ENCODE measurements around the gene SF3A2. TPM values are rescaled to one million over a fixed set of nuclear protein-coding genes. Genes with fewer than 3 reads are reported as not detected.
A peak's percentile ranks its signal among the peaks of the same experiment; 100 is the strongest.

SF3A2 gene
- total RNA-seq, 1 donor, result 27.9 TPM

DNA sequence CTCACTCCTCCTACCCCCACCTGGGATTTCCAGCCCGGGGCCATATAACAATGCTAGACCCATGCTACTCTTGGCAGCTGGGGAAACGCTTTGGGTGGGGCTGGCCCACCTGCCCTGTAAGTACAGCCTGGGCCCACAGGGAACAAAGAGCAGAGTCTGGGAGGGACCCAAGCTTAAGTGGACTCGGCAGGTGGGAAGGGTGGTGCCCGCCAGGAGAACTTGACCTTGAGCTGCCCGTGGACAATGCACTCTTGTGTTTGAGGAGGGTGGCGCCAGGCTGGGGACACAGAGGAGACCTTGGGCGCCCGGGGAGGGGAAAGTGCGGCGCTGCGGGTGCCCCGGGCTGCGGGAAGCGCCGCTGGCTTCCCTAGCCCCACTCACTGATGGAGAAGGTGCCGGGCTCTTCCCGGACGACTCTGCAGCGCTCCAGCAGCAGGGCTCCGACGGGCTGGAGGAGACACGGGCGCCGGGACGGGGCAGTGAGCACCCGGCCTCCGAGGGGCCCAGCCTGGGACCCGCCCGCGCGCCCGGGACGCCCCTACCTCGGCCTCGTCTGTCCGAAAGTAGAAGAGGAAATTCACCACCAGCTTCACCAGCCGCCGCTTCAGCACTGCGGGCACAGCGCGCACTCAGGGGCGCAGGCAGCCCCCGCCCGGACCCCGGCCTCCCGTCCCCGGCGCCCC, 1.1 kb upstream of the SF3A2 start:
- Histone ChIP-seq H3K27me3 (ENCODE audit: insufficient read depth, low read length) (no peaks in the 10 kb centered on the region), H3K36me3 (ENCODE audit: insufficient read depth, low read length) (peaks cover 25% of the 10 kb centered on the region), H3K79me2 (ENCODE audit: insufficient read depth, low read length) (peaks cover 91% of the 10 kb centered on the region), H3K9me3 (ENCODE audit: low read depth, low read length) (no peaks in the 10 kb centered on the region), H3K27ac (ENCODE audit: low read depth, low read length) (peak overlapping the region; percentile 41), H3K4me2 (ENCODE audit: insufficient read depth, low read length) (peak overlapping the region; percentile 98), H4K20me1 (ENCODE audit: insufficient read depth, low read length) (peaks cover 33% of the 10 kb centered on the region), H2AFZ (ENCODE audit: low read length) (no peak overlapping the region), H3K4me3 (ENCODE audit: insufficient read depth, low read length) (peak overlapping the region; percentile 89), H3K4me1 (ENCODE audit: insufficient read depth, low read length) (peaks cover 39% of the 10 kb centered on the region)
- peak; percentile 93 for DNase-seq (ENCODE audit: insufficient read length, low spot score, missing footprints)
- TF ChIP-seq, protein P1, sequence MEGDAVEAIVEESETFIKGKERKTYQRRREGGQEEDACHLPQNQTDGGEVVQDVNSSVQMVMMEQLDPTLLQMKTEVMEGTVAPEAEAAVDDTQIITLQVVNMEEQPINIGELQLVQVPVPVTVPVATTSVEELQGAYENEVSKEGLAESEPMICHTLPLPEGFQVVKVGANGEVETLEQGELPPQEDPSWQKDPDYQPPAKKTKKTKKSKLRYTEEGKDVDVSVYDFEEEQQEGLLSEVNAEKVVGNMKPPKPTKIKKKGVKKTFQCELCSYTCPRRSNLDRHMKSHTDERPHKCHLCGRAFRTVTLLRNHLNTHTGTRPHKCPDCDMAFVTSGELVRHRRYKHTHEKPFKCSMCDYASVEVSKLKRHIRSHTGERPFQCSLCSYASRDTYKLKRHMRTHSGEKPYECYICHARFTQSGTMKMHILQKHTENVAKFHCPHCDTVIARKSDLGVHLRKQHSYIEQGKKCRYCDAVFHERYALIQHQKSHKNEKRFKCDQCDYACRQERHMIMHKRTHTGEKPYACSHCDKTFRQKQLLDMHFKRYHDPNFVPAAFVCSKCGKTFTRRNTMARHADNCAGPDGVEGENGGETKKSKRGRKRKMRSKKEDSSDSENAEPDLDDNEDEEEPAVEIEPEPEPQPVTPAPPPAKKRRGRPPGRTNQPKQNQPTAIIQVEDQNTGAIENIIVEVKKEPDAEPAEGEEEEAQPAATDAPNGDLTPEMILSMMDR (IDR thresholded peaks at IDR 0.05; ENCODE audit: extremely low read depth, low read depth, low read length), result no peak

DNA sequence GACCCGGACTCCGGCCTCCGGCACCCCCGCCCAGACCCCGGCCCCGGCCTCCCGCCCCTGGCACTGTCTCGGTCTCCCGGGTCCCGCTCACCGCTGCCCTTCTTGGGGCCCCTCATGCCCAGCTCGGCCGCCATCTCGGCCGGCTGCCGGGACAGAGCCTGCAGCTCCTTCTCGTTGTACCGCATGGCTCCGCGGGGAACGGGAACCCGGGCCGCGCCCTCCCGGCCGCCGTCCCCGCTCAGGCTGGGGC, 635 bp upstream of the SF3A2 start:
- Histone ChIP-seq H3K36me3 (ENCODE audit: insufficient read depth, low read length) (peaks cover 27% of the 10 kb centered on the region), H3K4me3 (ENCODE audit: insufficient read depth, low read length) (peak overlapping the region; percentile 89), H3K4me2 (ENCODE audit: insufficient read depth, low read length) (peak overlapping the region; percentile 98), H3K27ac (ENCODE audit: low read depth, low read length) (peak overlapping the region; percentile 99), H4K20me1 (ENCODE audit: insufficient read depth, low read length) (peaks cover 38% of the 10 kb centered on the region), H3K27me3 (ENCODE audit: insufficient read depth, low read length) (no peaks in the 10 kb centered on the region), H3K4me1 (ENCODE audit: insufficient read depth, low read length) (peaks cover 41% of the 10 kb centered on the region), H3K79me2 (ENCODE audit: insufficient read depth, low read length) (peaks cover 93% of the 10 kb centered on the region), H3K9me3 (ENCODE audit: low read depth, low read length) (no peaks in the 10 kb centered on the region), H2AFZ (ENCODE audit: low read length) (no peak overlapping the region)
- TF ChIP-seq, protein P1 (IDR thresholded peaks at IDR 0.05; ENCODE audit: extremely low read depth, low read depth, low read length), result no peak
- DNase-seq (ENCODE audit: insufficient read length, low spot score, missing footprints), result no peak

DNA sequence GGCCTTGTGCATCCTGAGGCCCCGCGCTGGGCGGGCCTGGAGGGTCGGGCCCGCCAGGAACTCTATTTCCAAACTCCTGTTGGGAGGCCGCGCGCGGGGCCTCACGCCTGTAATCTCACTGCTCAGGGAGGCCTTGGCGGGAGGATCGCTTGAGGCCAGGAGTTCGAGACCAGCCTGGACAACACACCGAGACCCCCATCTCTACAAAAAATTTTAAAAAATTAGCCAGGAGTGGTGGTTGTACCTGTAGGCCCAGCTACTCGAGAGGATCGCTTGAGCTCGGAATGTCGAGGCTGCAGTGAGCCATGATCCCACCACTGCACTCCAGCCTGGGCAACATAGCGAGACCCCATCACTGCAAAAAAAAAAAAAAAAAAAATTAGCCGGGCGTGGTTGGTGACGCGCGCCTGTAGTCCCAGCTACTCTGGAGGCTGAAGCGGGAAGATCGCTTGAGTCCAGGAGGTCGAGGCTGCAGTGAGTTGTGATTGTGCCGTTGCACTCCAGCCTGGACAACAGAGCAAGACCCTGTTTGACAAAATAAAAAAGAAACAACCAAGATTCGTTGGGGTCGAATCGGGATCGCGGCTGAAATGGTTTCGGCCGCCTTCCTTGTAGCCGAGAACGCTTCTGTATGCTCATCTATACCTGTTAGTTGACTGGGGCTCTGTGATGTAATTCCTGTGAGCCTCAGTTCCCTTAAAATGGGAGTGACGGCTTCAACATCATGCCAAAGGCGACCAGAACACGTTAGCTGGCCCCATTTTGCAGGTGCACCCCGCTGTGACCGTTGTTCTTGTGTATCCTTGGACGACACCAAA, 636 bp downstream of the SF3A2 start:
- Histone ChIP-seq H4K20me1 (ENCODE audit: insufficient read depth, low read length) (peaks cover 51% of the 10 kb centered on the region), H3K79me2 (ENCODE audit: insufficient read depth, low read length) (peaks cover 94% of the 10 kb centered on the region), H3K4me2 (ENCODE audit: insufficient read depth, low read length) (peak overlapping the region; percentile 98), H3K9me3 (ENCODE audit: low read depth, low read length) (no peaks in the 10 kb centered on the region), H2AFZ (ENCODE audit: low read length) (peak overlapping the region; percentile 78), H3K4me3 (ENCODE audit: insufficient read depth, low read length) (peak overlapping the region; percentile 89), H3K27ac (ENCODE audit: low read depth, low read length) (peak overlapping the region; percentile 99), H3K27me3 (ENCODE audit: insufficient read depth, low read length) (no peaks in the 10 kb centered on the region), H3K4me1 (ENCODE audit: insufficient read depth, low read length) (peaks cover 45% of the 10 kb centered on the region), H3K36me3 (ENCODE audit: insufficient read depth, low read length) (peaks cover 30% of the 10 kb centered on the region)
- TF ChIP-seq, protein P1 (IDR thresholded peaks at IDR 0.05; ENCODE audit: extremely low read depth, low read depth, low read length), result no peak
- DNase-seq (ENCODE audit: insufficient read length, low spot score, missing footprints), result no peak

DNA sequence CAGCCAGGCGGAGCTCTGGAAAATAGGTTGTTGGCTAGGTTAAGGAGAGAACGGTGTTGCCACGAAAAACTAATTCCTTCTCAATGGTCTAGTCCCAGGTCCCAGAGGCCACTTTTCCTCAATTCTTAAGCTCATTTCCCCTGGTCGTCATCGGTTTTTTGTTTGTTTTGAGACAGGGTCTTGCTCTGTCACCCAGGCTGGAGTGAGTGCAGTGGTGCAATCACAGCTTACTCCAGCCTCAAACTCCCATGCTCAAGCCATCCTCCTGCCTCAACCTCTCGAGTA, 1.2 kb downstream of the SF3A2 start:
- H3K27me3 ChIP-seq (ENCODE audit: insufficient read depth, low read length), result no peaks in the 10 kb centered on the region
- peaks cover 45% of the 10 kb centered on the region for H3K4me1 ChIP-seq (ENCODE audit: insufficient read depth, low read length)
- H3K79me2 ChIP-seq (ENCODE audit: insufficient read depth, low read length), result peaks cover 94% of the 10 kb centered on the region
- TF ChIP-seq, protein P1 (IDR thresholded peaks at IDR 0.05; ENCODE audit: extremely low read depth, low read depth, low read length), result no peak
- H3K27ac ChIP-seq (ENCODE audit: low read depth, low read length), result no peak overlapping the region
- DNase-seq (ENCODE audit: insufficient read length, low spot score, missing footprints), result no peak
- peak overlapping the region; percentile 89 for H3K4me3 ChIP-seq (ENCODE audit: insufficient read depth, low read length)
- peaks cover 55% of the 10 kb centered on the region for H4K20me1 ChIP-seq (ENCODE audit: insufficient read depth, low read length)
- no peak overlapping the region for H2AFZ ChIP-seq (ENCODE audit: low read length)
- H3K4me2 ChIP-seq (ENCODE audit: insufficient read depth, low read length), result peak overlapping the region; percentile 98
- H3K36me3 ChIP-seq (ENCODE audit: insufficient read depth, low read length), result peaks cover 26% of the 10 kb centered on the region
- H3K9me3 ChIP-seq (ENCODE audit: low read depth, low read length), result no peaks in the 10 kb centered on the region

All from osteoblast (primary cell).